Lower leg skin (tissue), 3 donors: Measurements from ENCODE around the gene PODXL2.

Experiments
- POLR2A ChIP-seq, 2 donors: fragments of 450-650 bp; IDR thresholded peaks; one replicate each; pipeline ENCODE4 v1.6.1; 2016 to 2017; ENCODE audit warnings: antibody characterized with exemption in 2 of 2, mild to moderate bottlenecking in 1 of 2, moderate library complexity in 1 of 2
- TF ChIP-seq, protein P1 (sequence below), 3 donors: fragments of 450-650 bp; IDR thresholded peaks; one replicate each; pipeline ENCODE4 v1.5.1; 2016; ENCODE audit warnings: antibody characterized with exemption in 3 of 3, mild to moderate bottlenecking in 3 of 3, moderate library complexity in 2 of 3

DNA sequence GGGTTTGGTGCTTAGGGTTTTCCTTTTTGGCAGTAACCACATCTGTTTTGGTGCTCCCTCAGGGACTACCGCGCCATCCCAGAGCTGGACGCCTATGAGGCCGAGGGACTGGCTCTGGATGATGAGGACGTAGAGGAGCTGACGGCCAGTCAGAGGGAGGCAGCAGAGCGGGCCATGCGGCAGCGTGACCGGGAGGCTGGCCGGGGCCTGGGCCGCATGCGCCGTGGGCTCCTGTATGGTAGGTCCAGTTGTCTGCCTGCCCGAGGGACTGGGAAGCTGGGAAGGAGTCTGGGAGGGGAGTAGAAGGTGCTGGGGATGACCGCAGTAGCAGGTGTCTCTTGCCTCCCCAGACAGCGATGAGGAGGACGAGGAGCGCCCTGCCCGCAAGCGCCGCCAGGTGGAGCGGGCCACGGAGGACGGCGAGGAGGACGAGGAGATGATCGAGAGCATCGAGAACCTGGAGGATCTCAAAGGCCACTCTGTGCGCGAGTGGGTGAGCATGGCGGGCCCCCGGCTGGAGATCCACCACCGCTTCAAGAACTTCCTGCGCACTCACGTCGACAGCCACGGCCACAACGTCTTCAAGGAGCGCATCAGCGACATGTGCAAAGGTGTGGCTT, 24.3 kb upstream of the PODXL2 start:
- TF ChIP-seq, protein P1, sequence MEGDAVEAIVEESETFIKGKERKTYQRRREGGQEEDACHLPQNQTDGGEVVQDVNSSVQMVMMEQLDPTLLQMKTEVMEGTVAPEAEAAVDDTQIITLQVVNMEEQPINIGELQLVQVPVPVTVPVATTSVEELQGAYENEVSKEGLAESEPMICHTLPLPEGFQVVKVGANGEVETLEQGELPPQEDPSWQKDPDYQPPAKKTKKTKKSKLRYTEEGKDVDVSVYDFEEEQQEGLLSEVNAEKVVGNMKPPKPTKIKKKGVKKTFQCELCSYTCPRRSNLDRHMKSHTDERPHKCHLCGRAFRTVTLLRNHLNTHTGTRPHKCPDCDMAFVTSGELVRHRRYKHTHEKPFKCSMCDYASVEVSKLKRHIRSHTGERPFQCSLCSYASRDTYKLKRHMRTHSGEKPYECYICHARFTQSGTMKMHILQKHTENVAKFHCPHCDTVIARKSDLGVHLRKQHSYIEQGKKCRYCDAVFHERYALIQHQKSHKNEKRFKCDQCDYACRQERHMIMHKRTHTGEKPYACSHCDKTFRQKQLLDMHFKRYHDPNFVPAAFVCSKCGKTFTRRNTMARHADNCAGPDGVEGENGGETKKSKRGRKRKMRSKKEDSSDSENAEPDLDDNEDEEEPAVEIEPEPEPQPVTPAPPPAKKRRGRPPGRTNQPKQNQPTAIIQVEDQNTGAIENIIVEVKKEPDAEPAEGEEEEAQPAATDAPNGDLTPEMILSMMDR (IDR thresholded peaks at IDR 0.05), result no peak
- TF ChIP-seq POLR2A (IDR thresholded peaks at IDR 0.05), result no peak
